ENCODE data around the gene ATXN2. TPM values are rescaled to one million over a fixed set of nuclear protein-coding genes. Genes with fewer than 3 reads are reported as not detected.

ATXN2 gene
- total RNA-seq, 1 donor from 2014 or later = 63.9 TPM

GRCh38 chr12:111438481-111438880 lies 160.6 kb downstream of the ATXN2 start:
- DNase-seq (ENCODE audit: low spot score) = peak; percentile 55

GRCh38 chr12:111437816-111438454 lies 161.2 kb downstream of the ATXN2 start:
- peak; percentile 61 for DNase-seq (ENCODE audit: low spot score)

GRCh38 chr12:111436811-111437210 lies 162.3 kb downstream of the ATXN2 start:
- no peak for DNase-seq (ENCODE audit: low spot score)

GRCh38 chr12:111436266-111436665 lies 162.8 kb downstream of the ATXN2 start:
- DNase-seq (ENCODE audit: low spot score) = no peak

- DNase-seq (ENCODE audit: low spot score) = no peak
Measured at GRCh38 chr12:111435661-111436201, 163.4 kb downstream of the ATXN2 start.

- peak; percentile 47 for DNase-seq (ENCODE audit: low spot score)
Measured at GRCh38 chr12:111434680-111435338, 164.3 kb downstream of the ATXN2 start.

GRCh38 chr12:111434049-111434448 lies 165.1 kb downstream of the ATXN2 start:
- no peak for DNase-seq (ENCODE audit: low spot score)

GRCh38 chr12:111431772-111432171 lies 167.3 kb downstream of the ATXN2 start:
- no peak for DNase-seq (ENCODE audit: low spot score)

- DNase-seq (ENCODE audit: low spot score) = no peak
Measured at GRCh38 chr12:111430433-111431353, 168.4 kb downstream of the ATXN2 start.

- DNase-seq (ENCODE audit: low spot score) = no peak
Measured at GRCh38 chr12:111429828-111430432, 169.2 kb downstream of the ATXN2 start.

- no peak for DNase-seq (ENCODE audit: low spot score)
Measured at GRCh38 chr12:111428728-111429175, 170.4 kb downstream of the ATXN2 start.

- no peak for DNase-seq (ENCODE audit: low spot score)
Measured at GRCh38 chr12:111428081-111428727, 170.9 kb downstream of the ATXN2 start.

- no peak for DNase-seq (ENCODE audit: low spot score)
Measured at GRCh38 chr12:111427417-111428074, 171.6 kb downstream of the ATXN2 start.

GRCh38 chr12:111426344-111427185 lies 172.6 kb downstream of the ATXN2 start:
- no peak for DNase-seq (ENCODE audit: low spot score)

GRCh38 chr12:111425655-111426054 lies 173.5 kb downstream of the ATXN2 start:
- no peak for DNase-seq (ENCODE audit: low spot score)

- DNase-seq (ENCODE audit: low spot score) = no peak
Measured at GRCh38 chr12:111424793-111425251, 174.3 kb downstream of the ATXN2 start.

GRCh38 chr12:111424189-111424792 lies 174.8 kb downstream of the ATXN2 start:
- no peak for DNase-seq (ENCODE audit: low spot score)

- no peak for DNase-seq (ENCODE audit: low spot score)
Measured at GRCh38 chr12:111420494-111420893, 178.6 kb downstream of the ATXN2 start.

- no peak for DNase-seq (ENCODE audit: low spot score)
Measured at GRCh38 chr12:111419784-111420183, 179.3 kb downstream of the ATXN2 start.

Measured in mucosa of gallbladder (tissue), 1 donor.